Naive B cell (primary cell): ENCODE data around the gene UNC5A. TPM values are rescaled to one million over a fixed set of nuclear protein-coding genes. Genes with fewer than 3 reads are reported as not detected.
A peak's percentile ranks its signal among the peaks of the same experiment; 100 is the strongest.

ENCODE experiments used
- ATAC-seq, 2 donors: fragments of 150-1000 bp; cut with Tn5 transposase; 2 replicates each; pipeline ENCODE4 v1.10.0; 2021; ENCODE audit warnings: low read depth in 2 of 2, mild to moderate bottlenecking in 2 of 2, moderate library complexity in 2 of 2
- DNase-seq: peaks from one replicate; pipeline ENCODE4 v3.0.0; 2022
- H3K27ac Mint-ChIP-seq, 6 donors: one replicate each; pipeline ENCODE4 v1.8.0; 2020 to 2022; ENCODE audit warnings: mild to moderate bottlenecking in 6 of 6, mixed read lengths in 6 of 6, moderate library complexity in 5 of 6, inconsistent platforms in 2 of 6
- H3K27me3 Mint-ChIP-seq, 3 donors: one replicate each; pipeline ENCODE4 v1.8.0; 2021 to 2022; ENCODE audit warnings: mixed read lengths in 3 of 3, mild to moderate bottlenecking in 1 of 3
- H3K36me3 Mint-ChIP-seq, 2 donors: one replicate each; pipeline ENCODE4 v1.8.0; 2020 to 2022; ENCODE audit warnings: mixed read lengths in 2 of 2, inconsistent platforms in 1 of 2, mild to moderate bottlenecking in 1 of 2
- H3K4me1 Mint-ChIP-seq, 3 donors: one replicate each; pipeline ENCODE4 v1.8.0; 2020 to 2022; ENCODE audit warnings: mixed read lengths in 3 of 3, inconsistent platforms in 1 of 3, mild to moderate bottlenecking in 1 of 3, moderate library complexity in 1 of 3
- H3K4me3 Mint-ChIP-seq, 8 donors: one replicate each; pipeline ENCODE4 v1.8.0; 2020 to 2022; ENCODE audit warnings: mild to moderate bottlenecking in 8 of 8, mixed read lengths in 8 of 8, moderate library complexity in 8 of 8, inconsistent platforms in 2 of 8
- H3K9me3 Mint-ChIP-seq, 7 donors: one replicate each; pipeline ENCODE4 v1.8.0; 2020 to 2022; ENCODE audit warnings: mixed read lengths in 7 of 7, mild to moderate bottlenecking in 5 of 7, inconsistent platforms in 2 of 7, moderate library complexity in 1 of 7
- polyA plus RNA-seq, 6 donors: library from polyadenylated mRNA; unstranded; fragments of 300-500 nt; fragmentation: Illumina TruSeq; gene quantifications; one replicate each; pipeline ENCODE4 v1.2.3, GENCODE V29; 2021; ENCODE audit warnings: low read depth in 6 of 6

UNC5A gene
- polyA plus RNA-seq, 6 donors from 2014 or later: not detected

DNA sequence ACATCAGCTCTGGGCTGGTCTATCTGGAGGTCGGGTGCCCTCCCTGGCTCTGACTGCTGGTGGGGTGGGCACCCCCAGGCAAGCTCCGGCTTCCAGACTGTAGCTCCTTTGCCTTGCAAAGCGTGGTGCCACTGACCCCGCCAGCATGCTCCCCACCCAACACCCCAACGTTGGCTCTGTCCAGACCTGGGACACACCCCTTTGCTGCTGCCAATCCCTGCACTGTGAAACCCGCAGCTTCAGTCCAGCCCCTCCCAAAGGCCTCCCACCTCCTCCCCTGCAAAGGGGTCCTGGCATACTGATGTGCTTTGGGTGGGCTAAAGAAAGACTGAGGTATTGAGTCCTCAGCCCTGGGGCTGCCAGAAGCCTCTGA, 3.9 kb downstream of the UNC5A start:
- H3K27me3 Mint-ChIP-seq: peaks cover 46 to 82% (median 77%) of the 10 kb centered on the region in 3 donors
- peaks cover 0 to 2% (median 0%) of the 10 kb centered on the region in 7 donors for H3K9me3 Mint-ChIP-seq
- DNase-seq (no peak), ATAC-seq (no peak)
- H3K27ac Mint-ChIP-seq: no peak overlapping the region
- H3K4me3 Mint-ChIP-seq: peak overlapping the region in 1 of 8 donors; percentile 24
- H3K36me3 Mint-ChIP-seq: no peaks in the 10 kb centered on the region
- peaks cover 15 to 35% (median 31%) of the 10 kb centered on the region in 3 donors for H3K4me1 Mint-ChIP-seq

DNA sequence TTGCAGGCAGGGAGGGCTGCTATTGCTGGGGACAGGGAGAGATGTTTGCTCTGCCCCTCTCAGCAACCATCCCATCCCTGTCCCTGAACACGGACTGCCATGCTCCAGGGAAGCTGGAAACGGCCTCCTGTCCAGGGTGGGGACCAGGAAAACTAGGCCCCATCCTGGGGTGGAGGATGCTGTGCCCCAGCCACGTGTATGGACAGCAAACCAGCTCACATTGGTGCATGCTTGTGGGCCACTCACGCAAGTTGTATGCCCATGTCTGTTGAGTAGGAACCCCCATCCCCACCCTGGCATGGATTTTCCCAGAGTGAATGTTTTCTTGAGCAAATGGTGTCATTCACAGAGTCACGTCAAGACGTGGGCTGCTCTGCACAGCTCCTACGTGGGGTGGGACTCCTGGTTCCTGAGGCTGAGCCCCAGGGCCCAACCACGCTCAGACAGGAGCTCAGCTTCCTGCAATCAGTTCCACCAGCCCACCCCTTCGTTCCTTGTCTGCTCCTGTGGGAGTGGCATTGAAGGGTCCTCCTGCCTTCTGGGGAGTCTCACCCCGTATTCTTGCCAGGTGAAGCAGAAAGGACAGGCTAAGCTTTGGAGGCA, 4.6 kb downstream of the UNC5A start:
- Mint-ChIP-seq H3K4me1 (peaks cover 15 to 31% (median 27%) of the 10 kb centered on the region in 3 donors), H3K36me3 (no peaks in the 10 kb centered on the region), H3K9me3 (peaks cover 0 to 2% (median 0%) of the 10 kb centered on the region in 7 donors), H3K27me3 (peaks cover 49 to 84% (median 81%) of the 10 kb centered on the region in 3 donors), H3K4me3 (peak overlapping the region in 1 of 8 donors; percentile 22), H3K27ac (no peak overlapping the region)
- ATAC-seq (no peak), DNase-seq (no peak)

- DNase-seq (no peak), ATAC-seq (no peak)
- H3K4me3 Mint-ChIP-seq: peak overlapping the region in 7 of 8 donors; percentile 55 to 82 (median 75)
- peaks cover 0 to 2% (median 0%) of the 10 kb centered on the region in 7 donors for H3K9me3 Mint-ChIP-seq
- H3K27ac Mint-ChIP-seq: no peak overlapping the region
- H3K4me1 Mint-ChIP-seq: peaks cover 12 to 27% (median 24%) of the 10 kb centered on the region in 3 donors
- H3K36me3 Mint-ChIP-seq: no peaks in the 10 kb centered on the region
- peaks cover 56 to 93% (median 88%) of the 10 kb centered on the region in 3 donors for H3K27me3 Mint-ChIP-seq
Observed at GRCh38 chr5:176816043-176816745, 5.8 kb downstream of the UNC5A start.

- DNase-seq: no peak
Observed at GRCh38 chr5:176816791-176817347, 6.5 kb downstream of the UNC5A start.

GRCh38 chr5:176817369-176817840, 7.0 kb downstream of the UNC5A start:
- DNase-seq: no peak
- peaks cover 0 to 2% (median 0%) of the 10 kb centered on the region in 7 donors for H3K9me3 Mint-ChIP-seq
- H3K4me3 Mint-ChIP-seq: peak overlapping the region in 1 of 8 donors; percentile 75
- peaks cover 44 to 89% (median 84%) of the 10 kb centered on the region in 3 donors for H3K27me3 Mint-ChIP-seq
- peak; percentile 30 to 51 for ATAC-seq
- H3K27ac Mint-ChIP-seq: no peak overlapping the region
- H3K36me3 Mint-ChIP-seq: no peaks in the 10 kb centered on the region
- peaks cover 3 to 17% (median 15%) of the 10 kb centered on the region in 3 donors for H3K4me1 Mint-ChIP-seq

More at GRCh38 chr5:176816791-176817347, 6.5 kb downstream of the UNC5A start:
- H3K9me3 Mint-ChIP-seq: peaks cover 0 to 2% (median 0%) of the 10 kb centered on the region in 7 donors
- H3K27me3 Mint-ChIP-seq: peaks cover 49 to 89% (median 84%) of the 10 kb centered on the region in 3 donors
- no peak overlapping the region for H3K27ac Mint-ChIP-seq
- no peak for ATAC-seq
- H3K4me3 Mint-ChIP-seq: peak overlapping the region in 7 of 8 donors; percentile 55 to 82 (median 75)
- peaks cover 6 to 20% (median 18%) of the 10 kb centered on the region in 3 donors for H3K4me1 Mint-ChIP-seq
- no peaks in the 10 kb centered on the region for H3K36me3 Mint-ChIP-seq

- Mint-ChIP-seq H3K9me3 (peaks cover 0 to 2% (median 0%) of the 10 kb centered on the region in 7 donors), H3K27ac (peak overlapping the region in 1 of 6 donors; percentile 22), H3K4me3 (peak overlapping the region; percentile 44 to 86 (median 74)), H3K27me3 (peaks cover 43 to 89% (median 85%) of the 10 kb centered on the region in 3 donors), H3K4me1 (peaks cover 7 to 17% (median 15%) of the 10 kb centered on the region in 3 donors), H3K36me3 (no peaks in the 10 kb centered on the region)
- ATAC-seq (peak; percentile 41 to 49), DNase-seq (no peak)
Observed at GRCh38 chr5:176817841-176818377, 7.5 kb downstream of the UNC5A start.

GRCh38 chr5:176818391-176819098, 8.2 kb downstream of the UNC5A start:
- ATAC-seq (peak; percentile 60 to 67), DNase-seq (no peak)
- H3K27ac Mint-ChIP-seq: peak overlapping the region in 1 of 6 donors; percentile 62

DNA sequence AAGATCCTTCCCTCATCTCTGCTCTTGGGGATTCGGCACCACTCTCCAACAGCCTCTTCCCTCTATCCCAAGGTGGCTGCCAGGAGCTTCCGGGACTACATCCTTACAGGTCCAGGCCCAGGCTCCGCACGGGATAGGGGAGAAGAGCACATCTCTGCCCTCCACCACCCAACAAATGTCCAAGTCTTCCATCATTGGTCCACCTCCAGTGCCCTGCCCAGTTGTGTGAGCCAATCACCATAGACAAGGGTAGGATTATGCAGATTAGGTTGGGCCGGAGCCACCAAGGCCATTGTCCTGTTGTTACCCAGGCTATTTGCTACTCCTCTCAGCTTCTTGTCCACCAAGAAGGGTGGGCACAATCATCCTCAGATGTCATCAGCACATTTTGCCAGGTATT, 9.1 kb downstream of the UNC5A start:
- peak overlapping the region in 6 of 8 donors; percentile 4 to 72 (median 33) for H3K4me3 Mint-ChIP-seq

More at GRCh38 chr5:176818391-176819098, 8.2 kb downstream of the UNC5A start:
- peaks cover 43 to 89% (median 85%) of the 10 kb centered on the region in 3 donors for H3K27me3 Mint-ChIP-seq
- H3K9me3 Mint-ChIP-seq: peaks cover 0 to 2% (median 0%) of the 10 kb centered on the region in 7 donors
- no peaks in the 10 kb centered on the region for H3K36me3 Mint-ChIP-seq
- H3K4me1 Mint-ChIP-seq: peaks cover 7 to 17% (median 15%) of the 10 kb centered on the region in 3 donors
- H3K4me3 Mint-ChIP-seq: peak overlapping the region; percentile 44 to 86 (median 74)

DNA sequence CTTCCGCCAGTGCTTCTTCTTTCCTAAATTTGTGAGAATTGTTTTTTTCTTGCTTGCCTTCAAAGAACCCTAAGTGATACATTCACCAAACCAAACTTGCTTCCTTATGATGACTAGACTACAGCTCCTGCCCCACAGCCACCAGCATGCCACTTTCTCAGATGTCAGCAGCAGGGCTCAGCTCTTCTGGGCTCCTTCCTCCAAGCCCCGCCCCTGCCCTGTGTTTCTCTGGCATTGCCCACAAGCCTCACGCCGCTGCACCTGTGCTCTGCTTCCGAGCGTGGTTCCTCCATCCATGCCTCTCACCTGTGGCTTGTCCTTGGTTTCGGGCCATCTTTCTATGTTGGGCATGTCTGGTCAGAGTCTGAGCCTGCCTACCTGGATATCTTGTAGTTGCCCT, 10.6 kb downstream of the UNC5A start:
- Mint-ChIP-seq H3K36me3 (no peaks in the 10 kb centered on the region), H3K4me3 (no peak overlapping the region), H3K27me3 (peaks cover 39 to 77% (median 75%) of the 10 kb centered on the region in 3 donors), H3K9me3 (peaks cover 0 to 2% (median 0%) of the 10 kb centered on the region in 7 donors), H3K27ac (no peak overlapping the region), H3K4me1 (peaks cover 7 to 17% (median 13%) of the 10 kb centered on the region in 3 donors)
- ATAC-seq (no peak), DNase-seq (no peak)

More for the DNA sequence above, 9.1 kb downstream of the UNC5A start:
- DNase-seq (no peak), ATAC-seq (no peak)
- Mint-ChIP-seq H3K4me1 (peaks cover 7 to 17% (median 13%) of the 10 kb centered on the region in 3 donors), H3K9me3 (peaks cover 0 to 2% (median 0%) of the 10 kb centered on the region in 7 donors), H3K36me3 (no peaks in the 10 kb centered on the region), H3K27me3 (peaks cover 42 to 80% (median 79%) of the 10 kb centered on the region in 3 donors), H3K27ac (no peak overlapping the region)

- ATAC-seq (no peak), DNase-seq (no peak)
- peaks cover 0 to 2% (median 0%) of the 10 kb centered on the region in 7 donors for H3K9me3 Mint-ChIP-seq
- H3K4me1 Mint-ChIP-seq: peaks cover 7 to 16% (median 13%) of the 10 kb centered on the region in 3 donors
- peaks cover 36 to 74% (median 70%) of the 10 kb centered on the region in 3 donors for H3K27me3 Mint-ChIP-seq
- no peak overlapping the region for H3K4me3 Mint-ChIP-seq
- no peaks in the 10 kb centered on the region for H3K36me3 Mint-ChIP-seq
- H3K27ac Mint-ChIP-seq: no peak overlapping the region
Observed at GRCh38 chr5:176821441-176821840, 11.1 kb downstream of the UNC5A start.

GRCh38 chr5:176822041-176822792, 11.9 kb downstream of the UNC5A start:
- DNase-seq (no peak), ATAC-seq (no peak)
- H3K4me3 Mint-ChIP-seq: no peak overlapping the region
- H3K27me3 Mint-ChIP-seq: peaks cover 31 to 66% (median 62%) of the 10 kb centered on the region in 3 donors
- no peak overlapping the region for H3K27ac Mint-ChIP-seq
- H3K4me1 Mint-ChIP-seq: peaks cover 3 to 10% (median 8%) of the 10 kb centered on the region in 3 donors
- H3K9me3 Mint-ChIP-seq: no peaks in the 10 kb centered on the region
- H3K36me3 Mint-ChIP-seq: no peaks in the 10 kb centered on the region
